C4-2B (cell line): ENCODE data around the gene TRIM60.
"Not testable (repeated sequence)": the region's sequence is repeated elsewhere in the genome, so short reads cannot be mapped to it uniquely, and the experiment has no call there.

ENCODE experiments used
- CTCF ChIP-seq: fragments of 450-650 bp; conservative IDR thresholded peaks from 2 replicates; pipeline ENCODE4 v1.5.1; 2017; ENCODE audit warnings: mild to moderate bottlenecking
- ZFX ChIP-seq: fragments of 450-650 bp; IDR thresholded peaks from 2 replicates; pipeline ENCODE4 v1.6.1; 2017

GRCh38 chr4:165025782-165026181 is 6.0 kb upstream of the TRIM60 start:
- not testable (repeated sequence) for TF ChIP-seq CTCF, ZFX
